HUES64 (cell line): Measurements from ENCODE around the gene OSBPL9.
"Not testable (repeated sequence)": the region's sequence is repeated elsewhere in the genome, so short reads cannot be mapped to it uniquely, and the experiment has no call there.

Experiments used
- H3K27ac ChIP-seq: 2 replicates; pipeline ENCODE4 v1.7.0; 2013; ENCODE audit warnings: low read depth, low read length, inconsistent platforms
- H3K27me3 ChIP-seq: 2 replicates; pipeline ENCODE4 v1.6.1; 2013; ENCODE audit warnings: mild to moderate bottlenecking, low read length; ENCODE audit not compliant: insufficient read depth
- H3K36me3 ChIP-seq: 2 replicates; pipeline ENCODE4 v1.6.1; 2013; ENCODE audit warnings: mild to moderate bottlenecking, low read length; ENCODE audit not compliant: insufficient read depth
- H3K4me1 ChIP-seq: 2 replicates; pipeline ENCODE4 v1.6.1; 2013; ENCODE audit warnings: mild to moderate bottlenecking, low read length, moderate library complexity; ENCODE audit not compliant: insufficient read depth
- H3K4me3 ChIP-seq: 2 replicates; pipeline ENCODE4 v1.5.1; 2013; ENCODE audit warnings: mild to moderate bottlenecking, low read length, moderate library complexity
- H3K9ac ChIP-seq: 2 replicates; pipeline ENCODE4 v1.6.1; 2013; ENCODE audit warnings: mild to moderate bottlenecking, low read depth, low read length
- H3K9me3 ChIP-seq: 2 replicates; pipeline ENCODE4 v1.6.1; 2013; ENCODE audit warnings: low read depth, low read length; ENCODE audit not compliant: insufficient read depth
- whole genome bisulfite sequencing: fragments of 150-250, 120-280 bp; methylation state at CpG from one replicate; pipeline ENCODE4 v1.1.7; 2013; ENCODE audit warnings: missing lambda C conversion rate; 5-methylcytosine and 5-hydroxymethylcytosine counted together

The OSBPL9 gene

DNA sequence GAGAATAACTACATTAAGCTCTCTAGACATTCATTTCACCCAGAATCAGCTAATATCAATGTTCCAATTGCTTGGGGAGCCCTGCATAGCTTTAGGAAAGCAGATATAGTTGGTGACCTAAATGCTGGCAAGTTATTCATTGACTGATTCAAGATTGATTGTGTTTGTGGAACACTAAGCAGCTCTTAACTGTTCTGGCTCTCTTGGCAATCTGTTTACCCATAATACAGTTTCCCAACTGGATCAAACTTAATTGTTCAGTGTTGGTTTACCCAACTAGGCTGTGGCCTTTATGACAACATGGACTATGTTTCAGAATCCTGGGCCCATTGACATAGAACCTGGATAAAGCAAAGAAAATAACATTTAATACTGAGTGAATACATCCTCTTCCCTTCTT is 178.0 kb downstream of the OSBPL9 start:
- H3K4me3 ChIP-seq = no peak overlapping the region
- H3K27ac ChIP-seq = no peak overlapping the region
- no peaks in the 10 kb centered on the region for H3K27me3 ChIP-seq
- no peaks in the 10 kb centered on the region for H3K4me1 ChIP-seq
- no peaks in the 10 kb centered on the region for H3K9me3 ChIP-seq
- no peak overlapping the region for H3K9ac ChIP-seq
- peaks cover 85% of the 10 kb centered on the region for H3K36me3 ChIP-seq

- Histone ChIP-seq H3K9ac (no peak overlapping the region), H3K9me3 (no peaks in the 10 kb centered on the region), H3K4me3 (no peak overlapping the region), H3K36me3 (peaks cover 84% of the 10 kb centered on the region), H3K27ac (no peak overlapping the region), H3K27me3 (no peaks in the 10 kb centered on the region), H3K4me1 (no peaks in the 10 kb centered on the region)
- WGBS = 96% methylated on average over 2 of the region's 2 CpGs
Measured at GRCh38 chr1:51799372-51799771, 182.5 kb downstream of the OSBPL9 start.

- no peak overlapping the region for H3K4me3 ChIP-seq
- no peaks in the 10 kb centered on the region for H3K4me1 ChIP-seq
- no peak overlapping the region for H3K27ac ChIP-seq
- H3K27me3 ChIP-seq = no peaks in the 10 kb centered on the region
- no peaks in the 10 kb centered on the region for H3K9me3 ChIP-seq
- no peak overlapping the region for H3K9ac ChIP-seq
- WGBS = 100% methylated on average over 1 of the region's 1 CpG
- peaks cover 92% of the 10 kb centered on the region for H3K36me3 ChIP-seq
Measured at GRCh38 chr1:51814513-51814912, 197.6 kb downstream of the OSBPL9 start.

DNA sequence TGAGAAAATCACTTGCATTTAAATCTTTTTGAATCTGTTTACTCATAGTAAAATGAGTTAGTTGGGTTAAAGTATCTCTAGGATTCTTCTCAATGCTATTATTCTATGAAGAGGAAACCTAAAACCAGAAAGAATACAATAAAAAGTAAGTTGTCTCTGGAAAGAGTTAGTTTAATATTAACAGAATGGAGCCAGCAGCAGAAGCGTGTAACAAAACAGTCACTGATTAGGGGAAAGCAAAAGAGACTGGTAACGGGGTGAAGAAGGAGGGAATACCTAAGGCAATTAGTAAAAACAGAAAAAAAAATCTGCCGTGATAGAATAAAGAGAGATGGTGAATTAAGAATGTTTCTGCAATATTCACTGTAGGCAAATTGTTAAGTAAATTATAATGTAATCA is 201.6 kb downstream of the OSBPL9 start:
- Histone ChIP-seq H3K4me1 (no peaks in the 10 kb centered on the region), H3K27ac (no peak overlapping the region), H3K27me3 (no peaks in the 10 kb centered on the region), H3K36me3 (peaks cover 96% of the 10 kb centered on the region), H3K9ac (no peak overlapping the region), H3K4me3 (no peak overlapping the region), H3K9me3 (no peaks in the 10 kb centered on the region)
- 91% methylated on average over 3 of the region's 3 CpGs for WGBS

DNA sequence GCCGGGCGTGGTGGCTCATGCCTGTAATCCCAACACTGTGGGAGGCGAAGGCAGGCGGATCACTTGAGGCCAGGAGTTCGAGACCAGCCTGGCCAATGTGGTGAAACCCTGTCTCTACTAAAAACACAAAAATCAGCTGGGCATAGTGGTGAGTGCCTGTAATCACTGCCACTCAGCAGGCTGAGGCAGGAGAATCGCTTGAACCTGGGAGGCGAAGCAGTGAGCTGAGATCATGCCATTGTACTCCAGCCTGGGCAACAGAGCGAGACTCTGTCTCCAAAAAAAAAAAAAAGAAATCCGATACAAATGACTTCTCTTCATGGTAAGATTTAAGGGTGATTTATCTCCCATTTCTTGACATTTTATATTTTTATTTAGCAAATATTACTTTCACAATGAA is 202.1 kb downstream of the OSBPL9 start:
- H3K36me3 ChIP-seq = peaks cover 95% of the 10 kb centered on the region
- H3K27me3 ChIP-seq, H3K4me3 ChIP-seq, H3K9ac ChIP-seq, H3K27ac ChIP-seq, H3K4me1 ChIP-seq, H3K9me3 ChIP-seq: not testable (repeated sequence)
- 94% methylated on average over 8 of the region's 9 CpGs for WGBS

DNA sequence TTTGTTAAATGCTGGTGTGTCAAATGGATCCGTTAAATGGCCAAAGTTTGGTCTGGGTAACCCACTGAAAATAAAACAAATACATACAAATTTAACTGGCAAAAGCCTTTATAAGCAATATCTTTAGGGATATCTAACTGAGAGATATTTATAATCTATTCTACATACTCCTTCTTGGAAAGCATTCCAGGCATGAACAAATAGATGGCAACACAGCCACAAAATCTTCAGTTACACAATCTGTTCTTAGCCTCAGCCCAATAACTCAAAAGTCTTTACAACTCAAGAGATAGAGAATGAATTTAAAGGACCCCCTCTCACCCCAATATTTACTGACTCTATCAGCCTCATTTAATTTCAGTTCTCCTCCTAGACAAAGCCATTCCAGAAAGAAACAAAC is 202.9 kb downstream of the OSBPL9 start:
- H3K27me3 ChIP-seq = no peaks in the 10 kb centered on the region
- 100% methylated on average over 1 of the region's 1 CpG for WGBS
- peaks cover 93% of the 10 kb centered on the region for H3K36me3 ChIP-seq

DNA sequence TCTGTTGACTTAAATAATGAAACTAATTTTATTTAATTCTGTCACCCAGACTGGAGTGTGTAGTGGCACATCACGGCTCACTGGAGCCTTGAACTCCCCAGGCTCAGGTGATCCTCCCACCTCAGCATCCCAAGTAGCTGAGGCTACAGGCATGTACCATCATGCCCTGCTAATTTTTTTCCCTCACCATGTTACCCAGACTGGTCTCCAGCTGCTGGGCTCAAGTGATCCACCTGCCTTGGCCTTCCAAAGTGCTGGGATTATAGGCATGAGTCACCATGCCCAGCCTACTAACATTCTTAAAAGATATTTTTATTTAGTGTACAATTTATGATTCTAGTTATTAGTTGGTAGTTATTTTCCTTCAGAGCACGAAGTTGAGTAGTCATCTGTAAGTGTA is 212.2 kb downstream of the OSBPL9 start:
- Histone ChIP-seq H3K4me1 (no peaks in the 10 kb centered on the region), H3K27me3 (no peaks in the 10 kb centered on the region), H3K9ac (no peak overlapping the region), H3K9me3 (peaks cover 7% of the 10 kb centered on the region; the same call in 1 of the 2 replicates), H3K27ac (no peak overlapping the region), H3K4me3 (no peak overlapping the region), H3K36me3 (peaks cover 86% of the 10 kb centered on the region)
- WGBS = 90% methylated on average over 1 of the region's 2 CpGs

More for the DNA sequence above, 202.9 kb downstream of the OSBPL9 start:
- H3K9ac ChIP-seq = no peak overlapping the region
- no peaks in the 10 kb centered on the region for H3K9me3 ChIP-seq
- H3K4me1 ChIP-seq = no peaks in the 10 kb centered on the region
- H3K27ac ChIP-seq = no peak overlapping the region
- no peak overlapping the region for H3K4me3 ChIP-seq

DNA sequence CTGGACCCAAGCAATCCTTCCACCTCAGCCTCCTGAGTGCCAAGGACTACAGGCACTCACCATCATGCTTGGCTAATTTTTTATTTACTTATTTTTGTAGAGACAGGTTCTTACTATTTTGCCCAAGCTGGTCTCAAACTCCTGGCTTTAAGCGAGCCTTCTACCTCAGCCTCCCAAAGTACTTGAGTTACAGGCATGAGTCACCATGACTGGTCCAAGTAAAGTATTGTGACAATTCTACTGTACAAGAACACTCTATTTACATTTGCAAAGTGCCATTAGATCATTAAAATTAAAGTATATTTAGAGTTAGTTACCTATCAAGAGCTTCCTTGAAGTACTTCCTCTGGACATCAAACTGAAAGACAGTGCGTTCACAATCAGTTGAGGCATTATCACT is 216.8 kb downstream of the OSBPL9 start:
- Histone ChIP-seq H3K9me3 (peaks cover 7% of the 10 kb centered on the region; the same call in 1 of the 2 replicates), H3K9ac (no peak overlapping the region), H3K4me3 (no peak overlapping the region), H3K36me3 (peaks cover 89% of the 10 kb centered on the region), H3K27ac (no peak overlapping the region), H3K4me1 (no peaks in the 10 kb centered on the region), H3K27me3 (no peaks in the 10 kb centered on the region)
- 98% methylated on average over 2 of the region's 2 CpGs for WGBS

GRCh38 chr1:51837243-51837642 is 220.4 kb downstream of the OSBPL9 start:
- Histone ChIP-seq H3K27ac (no peak overlapping the region), H3K36me3 (peaks cover 80% of the 10 kb centered on the region), H3K27me3 (no peaks in the 10 kb centered on the region), H3K9ac (no peak overlapping the region), H3K4me1 (no peaks in the 10 kb centered on the region), H3K4me3 (no peak overlapping the region), H3K9me3 (no peaks in the 10 kb centered on the region)
- WGBS = 100% methylated on average over 1 of the region's 1 CpG
